Neural cell (in vitro differentiated cells): ENCODE measurements around the gene MLLT10. TPM values are rescaled to one million over a fixed set of nuclear protein-coding genes. Genes with fewer than 3 reads are reported as not detected.
A peak's percentile ranks its signal among the peaks of the same experiment; 100 is the strongest.

ENCODE experiments used
- H2AFZ ChIP-seq: fragments of 200-600, 300-800 bp; sonication (generic), shearing (Covaris generic); 2 replicates; pipeline ENCODE4 v1.6.0; 2014; ENCODE audit warnings: low read depth, mild to moderate bottlenecking, antibody characterized with exemption, low read length, moderate library complexity
- H3F3A ChIP-seq: fragments of 200-600 bp; shearing (Covaris generic); 2 replicates; pipeline ENCODE4 v1.6.1; 2016; ENCODE audit warnings: mild to moderate bottlenecking, moderate library complexity, mixed read lengths, antibody characterized with exemption, low read length; ENCODE audit not compliant: insufficient read depth, poor library complexity, severe bottlenecking
- H3K27ac ChIP-seq: fragments of 200-600, 300-800 bp; sonication (generic), shearing (Covaris generic); 2 replicates; pipeline ENCODE4 v1.5.1; 2014; ENCODE audit warnings: mild to moderate bottlenecking, low read length, moderate library complexity
- H3K27me3 ChIP-seq: fragments of 300-800, 200-600 bp; sonication (generic), shearing (Covaris generic); 2 replicates; pipeline ENCODE4 v1.6.0; 2014; ENCODE audit warnings: mild to moderate bottlenecking, low read depth, low read length, moderate library complexity; ENCODE audit not compliant: insufficient read depth
- H3K36me3 ChIP-seq: fragments of 300-800, 200-600 bp; sonication (generic), shearing (Covaris generic); 2 replicates; pipeline ENCODE4 v1.5.1; 2014; ENCODE audit warnings: mild to moderate bottlenecking, antibody characterized with exemption, low read length, moderate library complexity; ENCODE audit not compliant: insufficient read depth
- H3K4me2 ChIP-seq: fragments of 300-800, 200-600 bp; sonication (generic), shearing (Covaris generic); 2 replicates; pipeline ENCODE4 v1.6.0; 2014; ENCODE audit warnings: mild to moderate bottlenecking, low read length
- H3K4me3 ChIP-seq: fragments of 300-800, 200-600 bp; sonication (generic), shearing (Covaris generic); 2 replicates; pipeline ENCODE4 v1.5.1; 2014; ENCODE audit warnings: mild to moderate bottlenecking, low read length, moderate library complexity
- H3K79me2 ChIP-seq: fragments of 200-600 bp; shearing (Covaris generic); replicated peaks from 2 replicates; pipeline ENCODE4 v1.6.0; 2014; ENCODE audit warnings: mild to moderate bottlenecking, low read length, moderate library complexity; ENCODE audit not compliant: insufficient read depth
- H3K9ac ChIP-seq: fragments of 300-800, 200-600 bp; sonication (generic), shearing (Covaris generic); 2 replicates; pipeline ENCODE4 v1.6.1; 2016; ENCODE audit warnings: mild to moderate bottlenecking, low read length, mixed read lengths
- H3K9me2 ChIP-seq: fragments of 200-600 bp; shearing (Covaris generic); 2 replicates; pipeline ENCODE4 v1.6.1; 2016; ENCODE audit warnings: mild to moderate bottlenecking, low read length, mixed read lengths; ENCODE audit not compliant: insufficient read depth
- H3K9me3 ChIP-seq: fragments of 200-600, 300-800 bp; sonication (generic), shearing (Covaris generic); 2 replicates; pipeline ENCODE4 v1.6.1; 2016; ENCODE audit warnings: mild to moderate bottlenecking, mixed run types, low read length, moderate library complexity, mixed read lengths
- H4K20me1 ChIP-seq: fragments of 200-600 bp; shearing (Covaris generic); 2 replicates; pipeline ENCODE4 v1.6.1; 2016; ENCODE audit warnings: mild to moderate bottlenecking, mixed run types; ENCODE audit not compliant: insufficient read depth
- CTCF ChIP-seq: fragments of 450-650 bp; IDR thresholded peaks from 2 replicates; pipeline ENCODE4 v1.5.1; 2014; ENCODE audit warnings: antibody characterized with exemption, mild to moderate bottlenecking, moderate library complexity; ENCODE audit not compliant: poor library complexity, severe bottlenecking
- EP300 ChIP-seq: fragments of 450-650 bp; conservative IDR thresholded peaks from 2 replicates; pipeline ENCODE4 v1.6.1; 2014; ENCODE audit warnings: antibody characterized with exemption, mild to moderate bottlenecking, moderate library complexity; ENCODE audit not compliant: poor library complexity, severe bottlenecking
- EZH2 ChIP-seq: fragments of 200-600, 300-800 bp; shearing (Covaris generic), sonication (generic); IDR thresholded peaks from 2 replicates; pipeline ENCODE4 v1.6.1; 2014; ENCODE audit warnings: antibody characterized with exemption, low read length, borderline replicate concordance, mild to moderate bottlenecking; ENCODE audit not compliant: insufficient read depth, poor library complexity, severe bottlenecking
- MXI1 ChIP-seq: fragments of 450-650 bp; conservative IDR thresholded peaks from 2 replicates; pipeline ENCODE4 v1.6.1; 2014; ENCODE audit warnings: antibody characterized with exemption, mild to moderate bottlenecking; ENCODE audit not compliant: poor library complexity, severe bottlenecking
- POLR2AphosphoS5 ChIP-seq: IDR thresholded peaks from 2 replicates; pipeline ENCODE4 v1.6.1; 2012
- RAD21 ChIP-seq: fragments of 450-650 bp; conservative IDR thresholded peaks from 2 replicates; pipeline ENCODE4 v1.6.1; 2014; ENCODE audit warnings: antibody characterized with exemption, mild to moderate bottlenecking, moderate library complexity
- REST ChIP-seq: IDR thresholded peaks from 2 replicates; pipeline ENCODE4 v1.6.1; 2012; ENCODE audit warnings: borderline replicate concordance
- SMC3 ChIP-seq: fragments of 450-650 bp; conservative IDR thresholded peaks from 2 replicates; pipeline ENCODE4 v1.6.1; 2014; ENCODE audit warnings: antibody characterized with exemption, mild to moderate bottlenecking, moderate library complexity; ENCODE audit not compliant: poor library complexity
- TAF1 ChIP-seq: IDR thresholded peaks from 2 replicates; pipeline ENCODE4 v1.6.1; 2012; ENCODE audit warnings: low read depth
- polyA plus RNA-seq: library from polyadenylated mRNA; depleted of rRNA; stranded (reverse); fragments of >200 nt; gene quantifications from 2 replicates; pipeline ENCODE4 v1.2.3, GENCODE V29; 2014

MLLT10 gene
- polyA plus RNA-seq, 1 donor from 2014 or later, result 31.0 TPM

- Histone ChIP-seq H3K9me2 (no peaks in the 10 kb centered on the region), H3K9me3 (no peaks in the 10 kb centered on the region), H3K4me2 (no peak overlapping the region), H3K79me2 (peaks cover 83% of the 10 kb centered on the region), H3K27ac (no peak overlapping the region), H2AFZ (no peak overlapping the region), H3K27me3 (peaks cover 63% of the 10 kb centered on the region), H3K36me3 (no peaks in the 10 kb centered on the region), H3F3A (no peaks in the 10 kb centered on the region), H4K20me1 (no peaks in the 10 kb centered on the region), H3K4me3 (no peak overlapping the region), H3K9ac (no peak overlapping the region)
- no peak for TF ChIP-seq EP300
- TF ChIP-seq POLR2AphosphoS5, result peak; percentile 40
These were observed 31.7 kb upstream of the MLLT10 start for GRCh38 chr10:21502348-21502740.

GRCh38 chr10:21503542-21503941 lies 30.5 kb upstream of the MLLT10 start:
- H2AFZ ChIP-seq, result no peak overlapping the region
- H3K9ac ChIP-seq, result no peak overlapping the region
- TF ChIP-seq TAF1 (no peak), REST (no peak), RAD21 (no peak), SMC3 (no peak)
- no peaks in the 10 kb centered on the region for H4K20me1 ChIP-seq
- H3K27ac ChIP-seq, result no peak overlapping the region
- H3K27me3 ChIP-seq, result peaks cover 66% of the 10 kb centered on the region
- no peaks in the 10 kb centered on the region for H3K9me2 ChIP-seq
- no peak overlapping the region for H3K4me2 ChIP-seq
- H3K79me2 ChIP-seq, result peaks cover 81% of the 10 kb centered on the region
- no peaks in the 10 kb centered on the region for H3K36me3 ChIP-seq
- H3K9me3 ChIP-seq, result no peaks in the 10 kb centered on the region
- H3K4me3 ChIP-seq, result no peak overlapping the region
- H3F3A ChIP-seq, result no peaks in the 10 kb centered on the region

- no peak overlapping the region for H3K4me2 ChIP-seq
These were observed 28.2 kb upstream of the MLLT10 start for GRCh38 chr10:21505711-21506278.

More at GRCh38 chr10:21505711-21506278, 28.2 kb upstream of the MLLT10 start:
- no peaks in the 10 kb centered on the region for H3F3A ChIP-seq
- TF ChIP-seq RAD21 (no peak), SMC3 (no peak), MXI1 (no peak), EP300 (no peak), REST (no peak), TAF1 (no peak), POLR2AphosphoS5 (peak; percentile 51), EZH2 (no peak), CTCF (no peak)
- H3K9ac ChIP-seq, result no peak overlapping the region
- peaks cover 55% of the 10 kb centered on the region for H3K27me3 ChIP-seq
- no peak overlapping the region for H3K4me3 ChIP-seq
- H3K9me3 ChIP-seq, result no peaks in the 10 kb centered on the region
- no peaks in the 10 kb centered on the region for H4K20me1 ChIP-seq
- H3K27ac ChIP-seq, result no peak overlapping the region
- H3K79me2 ChIP-seq, result peaks cover 81% of the 10 kb centered on the region
- no peaks in the 10 kb centered on the region for H3K9me2 ChIP-seq
- H3K36me3 ChIP-seq, result no peaks in the 10 kb centered on the region
- H2AFZ ChIP-seq, result no peak overlapping the region
